Tibial artery (tissue), 4 donors: ENCODE results near the gene CTRB2.
A peak's percentile ranks its signal among the peaks of the same experiment; 100 is the strongest.
"Not testable (repeated sequence)": the region's sequence is repeated elsewhere in the genome, so short reads cannot be mapped to it uniquely, and the experiment has no call there.

Source experiments
- DNase-seq, 2 donors: peaks; one replicate each; pipeline ENCODE4 v3.0.0-alpha.2; 2019
- H3K27ac ChIP-seq, 2 donors: fragments of 200-600 bp; sonication (generic) in 1 of 2; 1 replicate in 1 of 2; 2 replicates in 1 of 2; pipeline ENCODE4 v1.5.1; 2018 to 2019; ENCODE audit warnings: mild to moderate bottlenecking in 1 of 2
- H3K27me3 ChIP-seq, 2 donors: fragments of 200-600 bp; sonication (generic) in 1 of 2; one replicate each; pipeline versions ENCODE4 v1.5.1 to v1.6.0; 2016 to 2019
- H3K36me3 ChIP-seq, 3 donors: fragments of 200-600 bp; sonication (generic) in 2 of 3; one replicate each; pipeline ENCODE4 v1.5.1; 2016 to 2019; ENCODE audit warnings: mild to moderate bottlenecking in 2 of 3
- H3K4me1 ChIP-seq, 4 donors: fragments of 200-600 bp; sonication (generic) in 2 of 4; 1 replicate in 3 of 4; 2 replicates in 1 of 4; pipeline ENCODE4 v1.5.1; 2016 to 2019
- H3K4me3 ChIP-seq, 2 donors: fragments of 200-600 bp; sonication (generic) in 1 of 2; 1 replicate in 1 of 2; 2 replicates in 1 of 2; pipeline ENCODE4 v1.5.1; 2018 to 2019; ENCODE audit warnings: mild to moderate bottlenecking in 2 of 2
- H3K9me3 ChIP-seq, 3 donors: fragments of 200-600 bp; sonication (generic) in 1 of 3; one replicate each; pipeline ENCODE4 v1.5.1; 2016 to 2019
- intact Hi-C: fragments of 100-400 bp; cut with DNase I; formaldehyde crosslinking; loops from one replicate; pipeline ENCODE4 v1.15.0; 2023; ENCODE audit warnings: low total_unique reads
- TF ChIP-seq, protein P1 (sequence below), 2 experiments: fragments of 200-600 bp in 1 of 2; fragments of 450-650 bp in 1 of 2; IDR thresholded peaks; one replicate each; pipeline ENCODE4 v1.5.1; 2017 to 2019; ENCODE audit warnings: antibody characterized with exemption in 2 of 2, mild to moderate bottlenecking in 1 of 2, moderate library complexity in 1 of 2

Gene CTRB2

DNA sequence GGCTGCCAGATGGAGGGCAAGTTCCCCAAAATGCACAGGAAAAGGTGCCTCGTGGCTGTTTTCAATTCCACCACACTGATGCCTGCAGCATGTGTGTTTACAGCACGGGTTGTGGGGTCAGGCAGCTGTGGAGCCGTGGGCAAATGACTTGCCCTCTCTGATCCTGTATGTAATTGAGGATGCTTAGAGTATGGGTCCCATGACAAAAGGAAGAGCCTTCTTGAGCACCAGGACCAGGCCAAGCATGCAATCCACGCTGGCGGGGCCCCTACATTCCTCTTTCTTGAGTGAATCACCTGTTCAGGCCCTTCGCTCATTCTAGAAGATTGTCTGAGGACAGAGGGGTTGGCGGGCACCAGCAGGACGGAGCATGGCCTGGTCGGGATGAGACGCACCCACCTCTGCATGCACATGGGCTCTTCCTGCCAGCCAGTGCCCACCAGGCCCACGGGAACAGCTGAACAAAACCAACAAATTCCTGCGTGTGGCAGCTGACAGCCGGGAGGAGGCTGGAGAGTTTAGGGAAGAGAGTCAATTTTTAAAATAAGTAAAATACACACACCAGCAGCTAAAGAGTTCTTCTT, 1.4 kb upstream of the CTRB2 start:
- no peak for DNase-seq
- Histone ChIP-seq H3K9me3 (no peaks in the 10 kb centered on the region), H3K27ac (no peak overlapping the region), H3K4me3 (no peak overlapping the region), H3K4me1 (no peaks in the 10 kb centered on the region), H3K27me3 (no peaks in the 10 kb centered on the region), H3K36me3 (no peaks in the 10 kb centered on the region)
- intact Hi-C loops, result no loop called here
- TF ChIP-seq, protein P1, sequence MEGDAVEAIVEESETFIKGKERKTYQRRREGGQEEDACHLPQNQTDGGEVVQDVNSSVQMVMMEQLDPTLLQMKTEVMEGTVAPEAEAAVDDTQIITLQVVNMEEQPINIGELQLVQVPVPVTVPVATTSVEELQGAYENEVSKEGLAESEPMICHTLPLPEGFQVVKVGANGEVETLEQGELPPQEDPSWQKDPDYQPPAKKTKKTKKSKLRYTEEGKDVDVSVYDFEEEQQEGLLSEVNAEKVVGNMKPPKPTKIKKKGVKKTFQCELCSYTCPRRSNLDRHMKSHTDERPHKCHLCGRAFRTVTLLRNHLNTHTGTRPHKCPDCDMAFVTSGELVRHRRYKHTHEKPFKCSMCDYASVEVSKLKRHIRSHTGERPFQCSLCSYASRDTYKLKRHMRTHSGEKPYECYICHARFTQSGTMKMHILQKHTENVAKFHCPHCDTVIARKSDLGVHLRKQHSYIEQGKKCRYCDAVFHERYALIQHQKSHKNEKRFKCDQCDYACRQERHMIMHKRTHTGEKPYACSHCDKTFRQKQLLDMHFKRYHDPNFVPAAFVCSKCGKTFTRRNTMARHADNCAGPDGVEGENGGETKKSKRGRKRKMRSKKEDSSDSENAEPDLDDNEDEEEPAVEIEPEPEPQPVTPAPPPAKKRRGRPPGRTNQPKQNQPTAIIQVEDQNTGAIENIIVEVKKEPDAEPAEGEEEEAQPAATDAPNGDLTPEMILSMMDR (IDR thresholded peaks at IDR 0.05), result no peak

DNA sequence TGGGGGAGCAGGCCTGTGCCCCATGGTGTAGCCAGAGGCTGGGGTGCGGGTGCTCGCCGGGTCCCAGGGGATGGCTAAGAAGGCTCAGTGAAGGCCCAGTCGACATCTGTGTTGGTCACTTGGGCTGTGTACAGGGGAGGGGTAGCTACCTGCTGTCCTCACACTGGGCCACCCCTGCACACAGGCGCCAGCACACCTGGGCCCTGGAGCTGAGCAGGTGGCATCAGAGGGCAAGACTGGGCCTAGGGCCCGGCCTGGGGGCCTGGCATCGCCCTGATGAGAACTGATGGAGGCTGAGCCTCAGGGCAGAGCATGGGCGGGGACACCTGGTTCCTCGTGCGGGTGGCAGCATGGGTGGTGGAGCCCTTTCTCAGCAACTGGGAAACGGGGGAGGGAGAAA, 870 bp upstream of the CTRB2 start:
- TF ChIP-seq, protein P1 (IDR thresholded peaks at IDR 0.05), result no peak
- Histone ChIP-seq H3K27me3 (no peaks in the 10 kb centered on the region), H3K4me3 (no peak overlapping the region), H3K36me3 (no peaks in the 10 kb centered on the region), H3K27ac (no peak overlapping the region), H3K9me3 (no peaks in the 10 kb centered on the region), H3K4me1 (no peaks in the 10 kb centered on the region)
- DNase-seq, result no peak
- intact Hi-C loops, result loop anchor here (2.0 kb wide), 1 partner anchor 17 kb away; no protein-coding TSS in a partner anchor

DNA sequence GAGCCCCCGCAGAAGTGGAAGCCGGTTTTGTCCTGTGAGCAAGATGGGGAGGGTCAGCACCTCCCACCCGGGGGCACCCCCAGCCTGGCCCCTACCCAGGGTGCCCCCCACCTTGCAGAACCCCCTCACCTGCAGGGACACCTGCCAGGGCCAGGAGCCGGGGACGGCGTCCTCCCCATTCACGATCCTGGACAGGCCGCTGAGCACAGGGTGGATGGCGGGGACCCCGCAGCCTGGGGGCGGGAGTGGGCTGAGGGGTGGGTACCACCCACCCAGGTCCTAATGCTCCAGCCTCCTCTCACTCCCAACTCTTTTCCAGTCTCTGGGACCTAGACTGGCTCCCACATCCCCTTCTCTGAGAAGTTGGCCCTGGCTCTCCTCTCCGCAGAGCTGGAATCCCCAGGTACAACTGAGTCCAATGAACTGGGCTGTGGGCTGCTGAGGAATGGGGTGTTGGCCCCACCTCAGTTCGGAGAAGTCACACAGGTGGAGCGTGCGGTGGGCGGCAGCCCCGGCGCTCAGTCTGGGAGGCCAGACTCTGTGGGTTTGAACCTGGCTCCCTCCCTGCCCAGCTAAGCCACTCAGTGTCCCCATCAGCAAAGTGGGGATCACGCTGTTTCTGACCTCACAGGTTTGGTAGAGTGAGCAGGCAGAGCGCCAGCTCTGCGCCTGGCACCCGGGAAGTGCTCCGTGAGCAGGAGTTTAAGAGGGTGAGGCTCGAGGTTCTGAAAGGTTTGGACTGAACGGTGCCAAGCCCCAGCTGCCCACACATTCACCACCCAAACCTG, 806 bp downstream of the CTRB2 start:
- not testable (repeated sequence) for DNase-seq, H3K27me3 ChIP-seq, H3K4me3 ChIP-seq, H3K36me3 ChIP-seq, H3K27ac ChIP-seq, H3K9me3 ChIP-seq, H3K4me1 ChIP-seq
- intact Hi-C loops, result loop anchor here (2.0 kb wide), 1 partner anchor 19 kb away; no protein-coding TSS in a partner anchor

DNA sequence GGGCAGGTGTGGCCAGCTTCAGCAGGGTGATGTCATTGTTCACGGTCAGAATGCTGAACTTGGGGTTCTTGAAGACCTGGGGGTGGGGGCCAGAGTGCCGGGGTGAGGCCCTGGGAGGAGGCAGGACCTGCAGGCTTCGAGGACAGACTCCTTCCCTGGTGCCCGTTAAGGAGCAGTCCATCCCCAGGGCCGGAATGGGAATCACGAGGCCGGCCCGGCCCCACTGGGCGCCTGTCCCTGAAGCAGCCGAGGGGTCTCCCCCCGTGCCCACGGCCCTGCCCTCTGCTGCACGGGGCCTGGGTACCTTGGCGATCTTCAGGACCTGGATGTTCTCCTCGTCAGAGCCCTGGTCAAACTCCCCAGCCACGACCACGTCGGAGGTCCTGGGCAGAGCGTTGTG, 1.5 kb downstream of the CTRB2 start:
- H3K27me3 ChIP-seq, H3K9me3 ChIP-seq, intact Hi-C loops, H3K27ac ChIP-seq, H3K36me3 ChIP-seq, H3K4me1 ChIP-seq, H3K4me3 ChIP-seq, DNase-seq: not testable (repeated sequence)

DNA sequence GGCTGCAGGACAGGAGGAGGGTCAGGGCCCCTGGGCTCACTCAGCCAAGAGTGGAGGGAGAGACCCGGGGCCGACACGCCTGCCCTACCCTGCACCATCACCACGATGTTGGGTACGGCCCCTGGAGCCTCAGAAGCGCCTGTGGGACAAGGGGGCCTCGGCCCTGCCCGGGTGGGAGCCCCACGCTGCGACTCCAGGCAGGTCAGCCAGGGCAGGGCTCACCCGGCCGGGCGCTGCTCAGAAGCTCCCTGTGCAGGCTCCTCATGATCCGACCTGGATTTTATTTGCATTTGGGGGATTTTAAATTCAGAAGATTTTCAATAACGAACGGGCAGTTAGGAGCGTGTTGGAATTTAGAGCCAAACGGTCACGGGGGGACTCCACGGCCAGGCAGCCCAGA, 2.1 kb downstream of the CTRB2 start:
- intact Hi-C loops, result loop anchor here (5.0 kb wide), 1 partner anchor 202 kb away; no protein-coding TSS in a partner anchor
- peaks cover 0 to 14% (median 7%) of the 10 kb centered on the region in 4 donors for H3K4me1 ChIP-seq
- H3K36me3 ChIP-seq, H3K27me3 ChIP-seq, DNase-seq, H3K4me3 ChIP-seq, H3K27ac ChIP-seq, H3K9me3 ChIP-seq: not testable (repeated sequence)

DNA sequence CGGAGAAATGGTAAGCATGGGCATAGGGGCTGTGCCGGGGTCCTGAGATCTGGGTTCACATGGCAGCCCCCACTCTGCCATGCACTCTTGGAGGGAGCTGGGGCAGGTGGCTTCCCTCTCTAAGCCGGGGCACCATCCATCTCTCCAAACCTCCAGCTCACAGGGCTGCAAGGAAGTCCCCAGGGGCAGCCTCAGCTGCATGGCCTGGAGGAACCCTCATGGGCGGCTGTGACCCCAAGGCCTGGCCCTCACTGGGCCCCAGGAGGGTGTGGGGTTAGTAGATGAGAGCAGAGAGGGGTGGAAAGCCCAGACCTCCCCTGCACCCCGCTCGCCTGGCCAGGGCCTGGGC, 2.6 kb downstream of the CTRB2 start:
- Histone ChIP-seq H3K4me1 (peaks cover 0 to 18% (median 7%) of the 10 kb centered on the region in 4 donors), H3K9me3 (no peaks in the 10 kb centered on the region), H3K36me3 (no peaks in the 10 kb centered on the region), H3K4me3 (no peak overlapping the region), H3K27ac (no peak overlapping the region), H3K27me3 (no peaks in the 10 kb centered on the region)
- intact Hi-C loops, result loop anchor here (5.0 kb wide), 1 partner anchor 203 kb away; no protein-coding TSS in a partner anchor
- TF ChIP-seq, protein P1 (IDR thresholded peaks at IDR 0.05), result no peak
- DNase-seq, result no peak

DNA sequence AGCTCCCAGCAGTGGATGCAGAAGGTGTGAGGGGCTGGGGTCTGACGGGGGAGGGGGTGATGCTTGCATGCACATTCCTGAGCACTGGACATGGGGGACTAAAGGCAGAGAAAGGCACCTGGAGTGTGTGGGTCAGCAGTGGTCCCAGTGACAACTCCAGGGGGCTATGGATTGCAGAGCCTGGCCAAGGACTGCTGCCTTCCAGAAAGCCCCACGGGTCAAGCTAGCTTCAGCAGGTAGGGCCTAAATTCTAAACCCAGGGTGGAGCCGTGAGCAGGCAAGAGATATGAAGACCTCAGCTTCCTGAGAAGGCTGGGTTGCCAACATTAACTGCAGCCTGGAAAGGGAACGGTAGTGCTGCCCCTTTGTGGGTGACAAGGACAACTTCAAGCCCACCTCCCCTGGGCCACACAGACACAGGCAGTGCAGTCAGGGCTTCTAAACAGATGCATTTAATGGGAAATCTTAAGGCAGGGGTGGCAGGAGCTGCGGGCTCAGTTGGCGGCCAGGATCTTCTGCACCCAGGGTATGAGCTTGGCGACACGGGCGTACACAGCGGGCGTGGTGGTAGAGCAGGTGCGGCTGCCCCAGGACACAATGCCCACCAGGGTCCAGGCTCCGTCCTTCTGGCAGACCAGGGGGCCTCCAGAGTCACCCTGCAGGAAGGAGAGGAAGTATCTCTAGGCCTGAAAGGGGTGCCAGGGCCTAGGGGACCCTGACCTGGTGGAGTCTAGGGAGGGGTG, 3.1 kb downstream of the CTRB2 start:
- Histone ChIP-seq H3K9me3 (no peaks in the 10 kb centered on the region), H3K27ac (no peak overlapping the region), H3K36me3 (no peaks in the 10 kb centered on the region), H3K4me3 (no peak overlapping the region), H3K27me3 (no peaks in the 10 kb centered on the region), H3K4me1 (peaks cover 0 to 18% (median 7%) of the 10 kb centered on the region in 4 donors)
- peak in 1 of 2 donors; percentile 15 for DNase-seq
- intact Hi-C loops, result loop anchor here (5.0 kb wide), 1 partner anchor 203 kb away; no protein-coding TSS in a partner anchor
- TF ChIP-seq, protein P1 (IDR thresholded peaks at IDR 0.05), result no peak
